ENCODE data around the gene FUT7. TPM values are rescaled to one million over a fixed set of nuclear protein-coding genes. Genes with fewer than 3 reads are reported as not detected.
A peak's percentile ranks its signal among the peaks of the same experiment; 100 is the strongest.

Gene FUT7
- total and polyA plus RNA-seq, 9 of the 15 experiments (the other 6 are each of a cell fraction or from before 2014, with no cell fraction given) = not detected

- POLR2A ChIA-PET = interaction anchor here (0.6 to 0.7 kb wide), 2 partner anchors 86 to 160 kb away, joined by 3 read pairs; no protein-coding TSS in a partner anchor
- Histone ChIP-seq H2AFZ (ENCODE audit: low read depth, low read length) (no peak overlapping the region), H3K9me3 (replicated peaks; ENCODE audit: control insufficient read depth, insufficient read depth, low read depth, low read length) (no peaks in the 10 kb centered on the region), H3K4me1 (replicated peaks in 1 of 2; ENCODE audit: control insufficient read depth in 2 of 2, insufficient read depth in 2 of 2, low read length in 2 of 2) (peaks cover 0 to 70% of the 10 kb centered on the region in 2 experiments; a peak in 2 of 5 replicates), H3K27me3 (ENCODE audit: control insufficient read depth in 2 of 2, insufficient read depth in 2 of 2, low read length in 2 of 2) (no peaks in the 10 kb centered on the region), H4K20me1 (replicated peaks; ENCODE audit: control insufficient read depth, insufficient read depth, low read length) (no peaks in the 10 kb centered on the region), H3K9me1 (ENCODE audit: control insufficient read depth, insufficient read depth, low read length) (no peaks in the 10 kb centered on the region), H3K79me2 (ENCODE audit: control insufficient read depth, insufficient read depth, low read length) (no peaks in the 10 kb centered on the region), H3K4me2 (ENCODE audit: insufficient read depth, low read length) (no peak overlapping the region), H3K9ac (ENCODE audit: insufficient read depth in 1 of 2, low read depth in 2 of 2, low read length in 2 of 2) (peak overlapping the region in 1 of 2 experiments; percentile 80; a peak in 2 of 4 replicates), H3K27ac (ENCODE audit: extremely low read depth, low read depth, low read length) (no peak overlapping the region), H3K36me3 (ENCODE audit: control insufficient read depth, insufficient read depth, low read length) (no peaks in the 10 kb centered on the region), H3K4me3 (no peak overlapping the region)
- BruUV-seq (replicated peaks) = no TSS peak
- intact Hi-C loops (cut with micrococcal nuclease) (no loop called here), in situ Hi-C loops (cut with MboI) (no loop called here)
- ATAC-seq = no peak
- WGBS (ENCODE audit: insufficient coverage, low coverage, missing lambda C conversion rate) = 81% methylated on average over 21 of the region's 39 CpGs
- CTCF ChIA-PET (ENCODE audit: low intra/inter-chr PET ratio) = no interaction called here
- no peak for FAIRE-seq
- no peak for DNase-seq (ENCODE audit: extremely low read depth in 1 of 4, low spot score in 3 of 4)
- no peak for TF ChIP-seq PML (IDR thresholded peaks at IDR 0.05; ENCODE audit: low read length)
- TF ChIP-seq TEAD1 (CRISPR knock-in tag; IDR thresholded peaks at IDR 0.05) = no peak
- TF ChIP-seq WHSC1 (IDR thresholded peaks at IDR 0.05; ENCODE audit: low read length) = no peak
- no peak for TF ChIP-seq THRA (IDR thresholded peaks at IDR 0.05)
- no peak for TF ChIP-seq NR2C2 (CRISPR knock-in tag; IDR thresholded peaks at IDR 0.05)
- TF ChIP-seq NR2C2 (tag; IDR thresholded peaks at IDR 0.05) = no peak
- no peak for TF ChIP-seq CHD4 (IDR thresholded peaks at IDR 0.05; ENCODE audit: insufficient read depth, insufficient replicate concordance, low read depth, low read length, poor library complexity, severe bottlenecking)
- TF ChIP-seq SREBF2 (CRISPR knock-in tag; IDR thresholded peaks at IDR 0.05) = no peak
- TF ChIP-seq ZBTB40 (IDR thresholded peaks at IDR 0.05) = no peak
- TF ChIP-seq ZBTB40 (CRISPR knock-in tag; IDR thresholded peaks at IDR 0.05) = no peak
- TF ChIP-seq TRIM28 (IDR thresholded peaks at IDR 0.05) = no peak
- TF ChIP-seq COPS2 (conservative IDR thresholded peaks at IDR 0.05) = no peak
- TF ChIP-seq E2F3 (CRISPR knock-in tag; IDR thresholded peaks at IDR 0.05) = no peak
Observed at GRCh38 chr9:137011907-137012675, 19.8 kb downstream of the FUT7 start.
